Measurements from ENCODE around the gene CELSR3.

GRCh38 chr3:48635222-48636021 lies 27.3 kb downstream of the CELSR3 start, which contains the start of gene SLC26A6:
- TF ChIP-seq ZNF274 (IDR thresholded peaks at IDR 0.05; ENCODE audit: low read depth, low read length) = no peak
- TF ChIP-seq YY1 (IDR thresholded peaks at IDR 0.05; ENCODE audit: insufficient read depth, insufficient read length) = no peak

Data from NT2/D1 (cell line).